Transverse colon (tissue), 4 donors: ENCODE measurements around the gene MFSD12. TPM values are rescaled to one million over a fixed set of nuclear protein-coding genes. Genes with fewer than 3 reads are reported as not detected.
"Not testable (repeated sequence)": the region's sequence is repeated elsewhere in the genome, so short reads cannot be mapped to it uniquely, and the experiment has no call there.

ENCODE experiments used
- DNase-seq: peaks from one replicate; pipeline ENCODE4 v3.0.0-alpha.2; 2019
- H3K27ac ChIP-seq, 4 donors: fragments of 200-600 bp; sonication (generic); 2 replicates each; pipeline ENCODE4 v1.5.1; 2016 to 2018; ENCODE audit warnings: inconsistent platforms in 4 of 4
- H3K27me3 ChIP-seq: fragments of 200-600 bp; sonication (generic); 2 replicates; pipeline ENCODE4 v1.5.1; 2017; ENCODE audit warnings: inconsistent platforms
- H3K36me3 ChIP-seq, 4 donors: fragments of 200-600 bp; sonication (generic); 2 replicates each; pipeline ENCODE4 v1.5.1; 2017 to 2019; ENCODE audit warnings: inconsistent platforms in 4 of 4
- H3K4me1 ChIP-seq, 4 donors: fragments of 200-600 bp; sonication (generic); 2 replicates each; pipeline ENCODE4 v1.5.1; 2017 to 2020; ENCODE audit warnings: inconsistent platforms in 4 of 4
- H3K4me3 ChIP-seq, 4 donors: fragments of 200-600 bp; sonication (generic); 1 replicate in 1 of 4; 2 replicates in 3 of 4; pipeline versions ENCODE4 v1.5.1 to v1.6.1; 2017 to 2019; ENCODE audit warnings: inconsistent platforms in 4 of 4
- H3K9me3 ChIP-seq, 2 donors: fragments of 200-600 bp; sonication (generic); 2 replicates each; pipeline ENCODE4 v1.5.1; 2017 to 2019; ENCODE audit warnings: inconsistent platforms in 2 of 2
- EP300 ChIP-seq: sonication (generic); formaldehyde crosslinking; IDR thresholded peaks from one replicate; pipeline ENCODE4 v1.6.1; 2017; ENCODE audit warnings: antibody characterized with exemption, low read depth
- POLR2A ChIP-seq: fragments of 450-650 bp; IDR thresholded peaks from one replicate; pipeline ENCODE4 v1.6.1; 2016; ENCODE audit warnings: antibody characterized with exemption, mild to moderate bottlenecking, moderate library complexity
- POLR2AphosphoS5 ChIP-seq, 3 donors: sonication (generic); formaldehyde crosslinking; IDR thresholded peaks; one replicate each; pipeline ENCODE4 v1.6.1; 2016; ENCODE audit warnings: antibody characterized with exemption in 3 of 3
- WGBS, 2 donors: methylation state at CpG; one replicate each; pipeline ENCODE4 v1.1.5; 2018; ENCODE audit warnings: low coverage in 1 of 2; 5-methylcytosine and 5-hydroxymethylcytosine counted together
- in situ Hi-C, 4 donors: fragments of 200-750 bp; cut with MboI; loops; one replicate each; pipeline versions ENCODE4 v1.15.0 to v1.15.1; 2017; ENCODE audit warnings: low sequenced_read_pairs in 3 of 4, low pct_ligation_motif_present in 1 of 4, low pct_unique_long_range_greater_than_20kb in 1 of 4
- intact Hi-C: fragments of 100-400 bp; cut with DNase I; formaldehyde crosslinking; loops from one replicate; pipeline ENCODE4 v1.15.1; 2023; ENCODE audit warnings: low total_unique reads
- total RNA-seq, 4 donors: library from RNA; depleted of rRNA; stranded (reverse); fragments of >200 nt; gene quantifications; one replicate each; pipeline ENCODE4 v1.1.0, GENCODE V29; 2016
- TF ChIP-seq, protein P1 (sequence below), 5 experiments: fragments of 200-600 bp in 3 of 5; fragments of 450-650 bp in 2 of 5; sonication (generic) in 3 of 5; IDR thresholded peaks; 1 replicate in 2 of 5; 2 replicates in 3 of 5; pipeline ENCODE4 v1.5.1; 2016 to 2017; ENCODE audit warnings: antibody characterized with exemption in 5 of 5, inconsistent platforms in 3 of 5, mild to moderate bottlenecking in 2 of 5, moderate library complexity in 1 of 5

Gene MFSD12
- total RNA-seq, 4 donors from 2014 or later = 35.2 to 214 (median 49.2) TPM

DNA sequence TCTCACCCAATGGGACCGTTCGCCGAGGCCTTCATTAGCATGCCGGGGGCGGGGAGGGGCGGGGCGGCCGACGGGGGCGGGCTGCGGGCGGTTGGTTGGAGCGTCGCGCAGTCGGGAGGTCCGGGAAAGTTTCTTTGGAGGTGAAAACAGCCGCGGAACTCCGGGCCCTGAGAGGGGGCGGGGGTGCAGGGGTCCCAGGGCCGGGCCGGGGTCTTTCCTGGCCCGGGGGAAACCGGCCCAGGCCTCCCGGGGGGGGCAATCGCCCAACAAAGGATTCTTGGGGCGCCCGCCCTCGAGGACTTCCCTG is 15.4 kb upstream of the MFSD12 start, which contains the start of gene HMG20B:
HMG20B (plus strand) TSS at position 90 of the 307 bp plus-strand sequence. CDS start 366 bp downstream, outside the sequence.
- no peak for DNase-seq
- H3K27ac ChIP-seq = peak within 1 kb of the TSS; percentile 85 to 92 (median 90)
- no peaks in the 10 kb centered on the region for H3K9me3 ChIP-seq
- peaks cover 14 to 60% (median 53%) of the 10 kb centered on the region in 4 donors for H3K4me1 ChIP-seq
- WGBS, 2 donors = 0% methylated on average over 10 of the region's 30 CpGs; no CpG with 5 or more reads in 1 of the 2 donors
- in situ Hi-C loops = no loop called here
- H3K4me3 ChIP-seq = peak within 1 kb of the TSS; percentile 74 to 85 (median 80)
- no peaks in the 10 kb centered on the region for H3K36me3 ChIP-seq
- no peaks in the 10 kb centered on the region for H3K27me3 ChIP-seq
- peak; percentile 44 for TF ChIP-seq POLR2A
- TF ChIP-seq, protein P1, sequence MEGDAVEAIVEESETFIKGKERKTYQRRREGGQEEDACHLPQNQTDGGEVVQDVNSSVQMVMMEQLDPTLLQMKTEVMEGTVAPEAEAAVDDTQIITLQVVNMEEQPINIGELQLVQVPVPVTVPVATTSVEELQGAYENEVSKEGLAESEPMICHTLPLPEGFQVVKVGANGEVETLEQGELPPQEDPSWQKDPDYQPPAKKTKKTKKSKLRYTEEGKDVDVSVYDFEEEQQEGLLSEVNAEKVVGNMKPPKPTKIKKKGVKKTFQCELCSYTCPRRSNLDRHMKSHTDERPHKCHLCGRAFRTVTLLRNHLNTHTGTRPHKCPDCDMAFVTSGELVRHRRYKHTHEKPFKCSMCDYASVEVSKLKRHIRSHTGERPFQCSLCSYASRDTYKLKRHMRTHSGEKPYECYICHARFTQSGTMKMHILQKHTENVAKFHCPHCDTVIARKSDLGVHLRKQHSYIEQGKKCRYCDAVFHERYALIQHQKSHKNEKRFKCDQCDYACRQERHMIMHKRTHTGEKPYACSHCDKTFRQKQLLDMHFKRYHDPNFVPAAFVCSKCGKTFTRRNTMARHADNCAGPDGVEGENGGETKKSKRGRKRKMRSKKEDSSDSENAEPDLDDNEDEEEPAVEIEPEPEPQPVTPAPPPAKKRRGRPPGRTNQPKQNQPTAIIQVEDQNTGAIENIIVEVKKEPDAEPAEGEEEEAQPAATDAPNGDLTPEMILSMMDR (IDR thresholded peaks at IDR 0.05) = no peak
- no peak for TF ChIP-seq EP300
- TF ChIP-seq POLR2AphosphoS5 (IDR thresholded peaks at IDR 0.05) = peak in 1 of 3 donors; percentile 42
- intact Hi-C loops = no loop called here

DNA sequence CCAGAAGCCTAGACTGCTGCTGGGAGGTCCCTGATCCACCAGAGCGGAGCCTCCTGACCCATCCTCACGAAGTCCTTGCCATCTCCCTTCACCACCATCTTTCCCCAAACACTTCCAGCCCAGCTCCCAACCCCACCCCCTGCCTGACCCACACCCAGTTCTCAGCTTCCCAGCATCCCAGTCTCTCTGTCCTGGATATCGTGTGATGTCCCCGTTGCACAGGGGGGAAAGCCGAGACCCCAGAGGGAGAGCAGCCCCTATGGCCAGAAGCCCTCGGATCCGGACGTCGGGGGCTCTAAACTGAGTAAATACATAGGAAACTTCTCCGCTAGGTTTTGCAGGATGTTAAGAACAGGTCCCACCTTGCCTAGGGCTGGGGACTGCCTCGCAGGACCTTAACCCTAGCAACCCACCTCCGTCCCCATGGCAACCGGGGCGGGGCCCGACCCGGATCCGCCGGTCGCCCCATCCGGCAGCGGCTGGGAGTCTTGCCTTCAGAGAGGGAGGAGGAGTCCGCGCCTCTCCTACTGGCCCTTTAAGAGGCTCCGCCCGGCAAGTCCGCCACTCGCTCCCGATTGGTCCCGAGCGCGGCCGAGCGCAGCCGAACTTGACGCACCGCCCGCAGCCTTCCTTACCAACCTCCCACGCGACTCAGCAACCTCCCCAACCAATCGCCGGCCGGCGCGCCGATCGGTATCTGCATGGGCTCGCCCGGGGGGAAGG is 14.9 kb upstream of the MFSD12 start:
- intact Hi-C loops (no loop called here), in situ Hi-C loops (no loop called here)
- peak overlapping the region; percentile 7 to 80 (median 77) for H3K4me3 ChIP-seq
- H3K36me3 ChIP-seq = no peaks in the 10 kb centered on the region
- H3K9me3 ChIP-seq = no peaks in the 10 kb centered on the region
- DNase-seq = peak; percentile 100
- 2% methylated on average over 48 of the region's 48 CpGs; no CpG with 5 or more reads in 1 of the 2 donors for WGBS, 2 donors
- TF ChIP-seq POLR2AphosphoS5 (IDR thresholded peaks at IDR 0.05) = no peak
- no peak for TF ChIP-seq EP300
- TF ChIP-seq, protein P1 (IDR thresholded peaks at IDR 0.05) = no peak
- TF ChIP-seq POLR2A = no peak
- H3K4me1 ChIP-seq = peaks cover 14 to 55% (median 48%) of the 10 kb centered on the region in 4 donors
- H3K27me3 ChIP-seq = no peaks in the 10 kb centered on the region
- H3K27ac ChIP-seq = peak overlapping the region; percentile 61 to 92 (median 88)

DNA sequence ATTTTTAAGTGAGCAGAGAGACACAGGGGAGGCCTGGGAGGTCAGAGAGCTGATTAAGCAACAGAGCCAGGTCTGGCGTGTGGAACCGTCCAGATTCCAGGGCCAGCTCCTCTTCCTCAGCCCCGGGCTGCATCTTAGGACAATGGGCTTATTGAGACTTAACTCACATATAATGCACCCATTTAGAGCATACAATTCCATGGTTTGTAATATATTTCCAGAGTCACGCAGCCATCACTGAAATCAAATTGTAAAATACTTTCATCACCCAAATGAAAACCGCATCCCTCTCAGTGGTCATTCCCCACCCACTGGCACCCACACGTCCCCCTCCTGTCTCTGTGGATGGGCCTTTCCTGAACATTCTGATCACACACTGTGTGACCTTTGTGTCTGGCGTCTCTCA is 13.2 kb upstream of the MFSD12 start:
- no peaks in the 10 kb centered on the region for H3K9me3 ChIP-seq
- in situ Hi-C loops (no loop called here), intact Hi-C loops (no loop called here)
- no peak for DNase-seq
- 45 to 46% methylated on average over 5 to 7 of the region's 7 CpGs for WGBS, 2 donors
- no peaks in the 10 kb centered on the region for H3K27me3 ChIP-seq
- no peaks in the 10 kb centered on the region for H3K36me3 ChIP-seq
- H3K4me3 ChIP-seq = no peak overlapping the region
- H3K4me1 ChIP-seq = peaks cover 5 to 42% (median 32%) of the 10 kb centered on the region in 4 donors
- H3K27ac ChIP-seq = peak overlapping the region in 1 of 4 donors; percentile 57
- TF ChIP-seq, protein P1 (IDR thresholded peaks at IDR 0.05) = no peak
- TF ChIP-seq POLR2AphosphoS5 (IDR thresholded peaks at IDR 0.05) = no peak
- TF ChIP-seq POLR2A = no peak
- TF ChIP-seq EP300 = no peak

DNA sequence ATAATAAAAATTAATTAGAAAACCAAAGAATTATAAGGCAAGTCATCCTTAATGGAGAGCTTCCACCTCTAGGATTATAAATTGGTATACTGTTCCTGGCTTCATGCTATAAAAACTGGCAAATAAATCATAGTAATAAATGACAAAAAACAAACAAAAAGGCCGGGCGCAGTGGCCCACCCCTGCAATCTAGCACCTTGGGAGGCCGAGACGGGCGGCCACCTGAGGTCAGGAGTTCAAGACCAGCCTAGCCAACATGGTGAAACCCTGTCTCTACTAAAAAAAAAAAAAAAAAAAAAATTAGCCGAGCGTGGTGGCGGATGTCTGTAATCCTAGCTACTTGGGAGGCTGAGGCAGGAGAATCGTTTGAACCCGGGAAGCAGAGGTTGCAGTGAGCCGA is 12.7 kb upstream of the MFSD12 start:
- in situ Hi-C loops = not testable (repeated sequence)
- 43 to 44% methylated on average over 8 to 11 of the region's 11 CpGs for WGBS, 2 donors
- peak overlapping the region in 1 of 4 donors; percentile 57 for H3K27ac ChIP-seq

More for the DNA sequence above, 12.7 kb upstream of the MFSD12 start:
- H3K9me3 ChIP-seq, H3K36me3 ChIP-seq, intact Hi-C loops, H3K4me3 ChIP-seq, H3K27me3 ChIP-seq, DNase-seq: not testable (repeated sequence)
- peaks cover 5 to 36% (median 28%) of the 10 kb centered on the region in 4 donors for H3K4me1 ChIP-seq
